H1 (cell line): ENCODE data around the gene IL32. TPM values are rescaled to one million over a fixed set of nuclear protein-coding genes. Genes with fewer than 3 reads are reported as not detected.
A peak's percentile ranks its signal among the peaks of the same experiment; 100 is the strongest.

Experiments used
- ASH2L ChIP-seq: fragments of 200-600, 300-600 bp; sonication (generic); IDR thresholded peaks from one replicate; pipeline ENCODE4 v1.7.1; 2017; ENCODE audit warnings: low read length
- BRCA1 ChIP-seq: IDR thresholded peaks from 2 replicates; pipeline ENCODE4 v1.6.1; 2012; ENCODE audit warnings: low read depth, low read length, improper control_type of control experiment
- CTCF ChIP-seq, 3 experiments: IDR thresholded peaks; 1 replicate in 2 of 3; 2 replicates in 1 of 3; pipeline versions ENCODE4 v1.5.1 to v1.6.1; 2011; ENCODE audit warnings: low read length in 3 of 3, mild to moderate bottlenecking in 3 of 3, inconsistent platforms in 2 of 3, low read depth in 1 of 3, moderate library complexity in 1 of 3; ENCODE audit not compliant: insufficient read depth in 1 of 3; ENCODE audit errors: control extremely low read depth in 1 of 3
- E2F6 ChIP-seq: IDR thresholded peaks from 2 replicates; pipeline ENCODE4 v1.6.1; 2012; ENCODE audit warnings: inconsistent platforms
- JUN ChIP-seq: IDR thresholded peaks from 2 replicates; pipeline ENCODE4 v1.6.1; 2011; ENCODE audit warnings: low read depth, mild to moderate bottlenecking, improper control_type of control experiment, low read length
- NRF1 ChIP-seq: IDR thresholded peaks from 2 replicates; pipeline ENCODE4 v1.6.1; 2011; ENCODE audit warnings: mild to moderate bottlenecking, low read depth, low read length, improper control_type of control experiment
- POU5F1 ChIP-seq: IDR thresholded peaks from 2 replicates; pipeline ENCODE4 v1.6.1; 2011; ENCODE audit warnings: low read depth, mild to moderate bottlenecking, low read length, moderate library complexity
- RBBP5 ChIP-seq: IDR thresholded peaks from 2 replicates; pipeline ENCODE4 v1.7.1; 2012; ENCODE audit warnings: low read depth, mild to moderate bottlenecking, inconsistent platforms, low read length, moderate library complexity, borderline replicate concordance
- SUZ12 ChIP-seq: fragments of 200-600 bp; sonication (generic); IDR thresholded peaks from 2 replicates; pipeline ENCODE4 v1.6.1; 2012; ENCODE audit warnings: mild to moderate bottlenecking, inconsistent platforms, low read length, moderate library complexity, mixed read lengths
- TAF1 ChIP-seq: IDR thresholded peaks from 2 replicates; pipeline ENCODE4 v1.6.1; 2011; ENCODE audit warnings: mild to moderate bottlenecking, low read depth, low read length
- USF2 ChIP-seq: IDR thresholded peaks from 2 replicates; pipeline ENCODE4 v1.6.1; 2011; ENCODE audit warnings: low read length, improper control_type of control experiment
- polyA plus RNA-seq, 7 experiments: library from polyadenylated mRNA; depleted of rRNA in 3 of 7; stranded (reverse) in 5 of 7; unstranded in 2 of 7; fragments of >200 nt in 5 of 7; fragments of 200-250 nt in 2 of 7; gene quantifications; 1 replicate in 5 of 7; 2 replicates in 1 of 7; 4 replicates in 1 of 7; pipeline versions ENCODE4 v1.2.1 to v1.2.3, GENCODE V29; 2011 to 2013; ENCODE audit warnings: missing spikeins in 2 of 7, mixed read lengths in 2 of 7
- total RNA-seq: library from RNA; stranded (reverse); fragmentation: NEBNext Ultra II Directional; extraction: Animal tissue kit (Norgen Biotek cat#: 25700); gene quantifications from 2 replicates; pipeline ENCODE4 v1.2.1, GENCODE V29; 2021

Gene IL32
- total and polyA plus RNA-seq, 2 of the 8 experiments (the other 6 are each of a cell fraction or from before 2014, with no cell fraction given) = 2.7 to 5.0 TPM

GRCh38 chr16:3045758-3046640 lies 19.4 kb upstream of the IL32 start, which contains the start of gene MMP25 (continued):
- TF ChIP-seq JUN (no peak), NRF1 (no peak), TAF1 (0 out of 2 replicates have a peak, but pooled peaks have one; percentile 29), E2F6 (no peak), BRCA1 (no peak), RBBP5 (no peak), USF2 (no peak; the same call in 1 of the 2 replicates), POU5F1 (no peak), CTCF (IDR thresholded peaks at IDR 0.05; ENCODE audit: control extremely low read depth in 1 of 3, insufficient read depth in 1 of 3, low read depth in 1 of 3, low read length in 3 of 3) (no peak), ASH2L (peak; percentile 13), SUZ12 (no peak)
